OCI-LY3 (cell line): ENCODE data around the gene DHRSX.

Experiments used
- H2AFZ ChIP-seq: fragments of 200-600, 300-600 bp; shearing (Covaris generic); 2 replicates; pipeline ENCODE4 v1.6.0; 2014; ENCODE audit warnings: antibody characterized with exemption, low read depth, low read length
- H3K27ac ChIP-seq: fragments of 200-600, 300-600 bp; sonication (generic); 2 replicates; pipeline ENCODE4 v1.5.1; 2014; ENCODE audit warnings: mild to moderate bottlenecking, low read length, moderate library complexity, mixed read lengths
- H3K27me3 ChIP-seq: fragments of 200-600, 300-600 bp; sonication (generic); 2 replicates; pipeline ENCODE4 v1.6.1; 2014; ENCODE audit warnings: low read depth, low read length, mixed read lengths
- H3K36me3 ChIP-seq: fragments of 200-600, 300-600 bp; sonication (generic); replicated peaks from 2 replicates; pipeline ENCODE3; 2014; ENCODE audit warnings: low read depth, low read length, mixed read lengths
- H3K4me1 ChIP-seq: fragments of 300-600, 200-600 bp; sonication (generic); 2 replicates; pipeline ENCODE4 v1.6.1; 2014; ENCODE audit warnings: low read length, mixed read lengths
- H3K4me2 ChIP-seq: fragments of 200-600, 300-600 bp; sonication (generic); 2 replicates; pipeline ENCODE4 v1.6.1; 2014; ENCODE audit warnings: low read length, mixed read lengths
- H3K4me3 ChIP-seq: fragments of 300-600, 200-600 bp; sonication (generic); 2 replicates; pipeline ENCODE4 v1.5.1; 2014; ENCODE audit warnings: antibody characterized with exemption, mild to moderate bottlenecking, low read length, moderate library complexity
- H3K79me2 ChIP-seq: fragments of 300-600, 200-600 bp; shearing (Covaris generic); 2 replicates; pipeline ENCODE4 v1.6.1; 2014; ENCODE audit warnings: mild to moderate bottlenecking, low read length, mixed read lengths
- H3K9ac ChIP-seq: fragments of 300-600, 200-600 bp; shearing (Covaris generic); 2 replicates; pipeline ENCODE4 v1.6.0; 2014; ENCODE audit warnings: mild to moderate bottlenecking, low read length, moderate library complexity
- H3K9me3 ChIP-seq: fragments of 200-600, 300-600 bp; shearing (Covaris generic); 2 replicates; pipeline ENCODE4 v1.6.1; 2014; ENCODE audit warnings: low read length, mixed read lengths; ENCODE audit not compliant: insufficient read depth
- H4K20me1 ChIP-seq: fragments of 200-600, 300-600 bp; sonication (generic); 2 replicates; pipeline ENCODE4 v1.6.1; 2016; ENCODE audit warnings: low read length, mixed read lengths; ENCODE audit not compliant: insufficient read depth
- EZH2phosphoT487 ChIP-seq: fragments of 200-600 bp; shearing (Covaris generic); IDR thresholded peaks from 2 replicates; pipeline ENCODE4 v1.6.1; 2018; ENCODE audit warnings: antibody characterized with exemption, mixed run types, low read depth
- TF ChIP-seq, protein P1 (sequence below): fragments of 200-600, 300-600 bp; sonication (generic); IDR thresholded peaks from 2 replicates; pipeline ENCODE4 v1.5.1; 2014; ENCODE audit warnings: antibody characterized with exemption, low read length, low read depth

DHRSX gene

DNA sequence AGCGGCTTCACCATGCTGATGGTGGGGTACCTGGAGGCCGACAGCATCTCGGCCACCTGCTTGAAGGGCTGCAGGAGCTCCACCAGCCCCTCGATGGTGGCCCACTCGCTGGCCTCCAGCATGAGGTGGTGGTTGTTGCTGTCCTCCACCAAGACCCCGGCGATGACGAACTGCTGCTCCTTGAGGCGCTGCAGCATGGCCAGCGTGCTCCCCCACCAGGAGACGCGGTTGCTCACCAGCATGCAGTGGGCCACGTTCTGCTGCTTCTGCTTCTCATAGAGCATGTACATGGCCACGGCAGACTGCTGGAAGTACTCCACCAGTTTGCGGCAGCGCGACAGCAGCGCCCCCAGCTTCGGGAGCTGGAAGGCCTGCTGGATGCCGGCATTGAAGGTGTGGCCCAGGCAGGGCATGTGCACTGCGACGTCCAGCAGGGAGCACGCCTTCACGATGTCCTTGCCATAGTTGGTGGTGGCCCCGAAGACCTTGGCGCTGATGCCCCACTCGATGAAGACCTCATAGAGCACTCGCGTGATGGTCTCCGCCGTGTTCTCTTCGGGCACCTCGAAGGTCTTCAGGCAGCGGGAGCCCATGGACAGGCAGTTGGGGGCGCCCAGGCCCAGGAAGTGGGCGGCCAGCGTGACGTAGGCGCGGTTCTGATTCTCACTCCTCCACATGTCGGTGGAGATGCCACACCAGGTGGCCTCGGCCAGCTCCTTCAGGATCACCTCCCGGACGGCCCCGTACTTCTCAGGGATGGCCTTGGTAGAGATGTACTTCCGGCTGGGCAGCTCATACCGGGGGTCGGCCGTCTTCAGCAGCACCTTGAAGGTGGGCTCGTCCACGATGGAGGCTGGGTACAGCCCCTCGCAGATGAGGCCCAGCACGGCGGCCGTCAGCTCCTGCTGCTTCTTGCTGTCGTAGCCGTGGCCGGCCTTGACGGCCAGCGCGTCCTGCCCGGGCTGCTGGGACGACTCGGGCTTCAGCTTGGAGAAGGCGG, 11.0 kb downstream of the DHRSX start:
- no peak overlapping the region for H3K27ac ChIP-seq
- H3K4me2 ChIP-seq: no peak overlapping the region
- peaks cover 96% of the 10 kb centered on the region for H3K79me2 ChIP-seq
- H3K4me1 ChIP-seq: no peaks in the 10 kb centered on the region
- H3K9ac ChIP-seq: no peak overlapping the region
- no peaks in the 10 kb centered on the region for H3K27me3 ChIP-seq
- H4K20me1 ChIP-seq: peaks cover 82% of the 10 kb centered on the region
- H3K9me3 ChIP-seq: no peaks in the 10 kb centered on the region
- H3K36me3 ChIP-seq: peaks cover 71% of the 10 kb centered on the region
- no peak overlapping the region for H2AFZ ChIP-seq
- H3K4me3 ChIP-seq: no peak overlapping the region
- TF ChIP-seq EZH2phosphoT487: no peak
- TF ChIP-seq, protein P1, sequence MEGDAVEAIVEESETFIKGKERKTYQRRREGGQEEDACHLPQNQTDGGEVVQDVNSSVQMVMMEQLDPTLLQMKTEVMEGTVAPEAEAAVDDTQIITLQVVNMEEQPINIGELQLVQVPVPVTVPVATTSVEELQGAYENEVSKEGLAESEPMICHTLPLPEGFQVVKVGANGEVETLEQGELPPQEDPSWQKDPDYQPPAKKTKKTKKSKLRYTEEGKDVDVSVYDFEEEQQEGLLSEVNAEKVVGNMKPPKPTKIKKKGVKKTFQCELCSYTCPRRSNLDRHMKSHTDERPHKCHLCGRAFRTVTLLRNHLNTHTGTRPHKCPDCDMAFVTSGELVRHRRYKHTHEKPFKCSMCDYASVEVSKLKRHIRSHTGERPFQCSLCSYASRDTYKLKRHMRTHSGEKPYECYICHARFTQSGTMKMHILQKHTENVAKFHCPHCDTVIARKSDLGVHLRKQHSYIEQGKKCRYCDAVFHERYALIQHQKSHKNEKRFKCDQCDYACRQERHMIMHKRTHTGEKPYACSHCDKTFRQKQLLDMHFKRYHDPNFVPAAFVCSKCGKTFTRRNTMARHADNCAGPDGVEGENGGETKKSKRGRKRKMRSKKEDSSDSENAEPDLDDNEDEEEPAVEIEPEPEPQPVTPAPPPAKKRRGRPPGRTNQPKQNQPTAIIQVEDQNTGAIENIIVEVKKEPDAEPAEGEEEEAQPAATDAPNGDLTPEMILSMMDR: no peak

GRCh38 chrX:2488621-2489285, 12.0 kb downstream of the DHRSX start:
- Histone ChIP-seq H3K9ac (no peak overlapping the region), H3K4me3 (no peak overlapping the region), H3K9me3 (no peaks in the 10 kb centered on the region), H3K36me3 (peaks cover 78% of the 10 kb centered on the region), H4K20me1 (peaks cover 90% of the 10 kb centered on the region), H3K27me3 (no peaks in the 10 kb centered on the region), H3K4me1 (no peaks in the 10 kb centered on the region), H3K4me2 (no peak overlapping the region), H3K79me2 (peaks cover 96% of the 10 kb centered on the region), H2AFZ (no peak overlapping the region), H3K27ac (no peak overlapping the region)
- TF ChIP-seq, protein P1: no peak
- no peak for TF ChIP-seq EZH2phosphoT487

GRCh38 chrX:2487366-2487765, 13.4 kb downstream of the DHRSX start:
- H4K20me1 ChIP-seq: peaks cover 85% of the 10 kb centered on the region

More at GRCh38 chrX:2487366-2487765, 13.4 kb downstream of the DHRSX start:
- H3K79me2 ChIP-seq: peaks cover 89% of the 10 kb centered on the region
- H3K27me3 ChIP-seq: no peaks in the 10 kb centered on the region
- H3K4me3 ChIP-seq: no peak overlapping the region
- no peak overlapping the region for H2AFZ ChIP-seq
- TF ChIP-seq, protein P1: no peak
- no peak for TF ChIP-seq EZH2phosphoT487
- H3K9me3 ChIP-seq: no peaks in the 10 kb centered on the region
- H3K4me1 ChIP-seq: no peaks in the 10 kb centered on the region
- H3K4me2 ChIP-seq: no peak overlapping the region
- no peak overlapping the region for H3K9ac ChIP-seq
- no peak overlapping the region for H3K27ac ChIP-seq
- peaks cover 72% of the 10 kb centered on the region for H3K36me3 ChIP-seq
